Measurements from ENCODE around the gene ITGB2. TPM values are rescaled to one million over a fixed set of nuclear protein-coding genes. Genes with fewer than 3 reads are reported as not detected.
A peak's percentile ranks its signal among the peaks of the same experiment; 100 is the strongest.

The ITGB2 gene
- total RNA-seq, 1 donor from 2014 or later = 292 TPM

GRCh38 chr21:44845418-44846223 lies 75.1 kb downstream of the ITGB2 start:
- Mint-ChIP-seq H3K27ac (no peak overlapping the region), H3K4me3 (peak overlapping the region; percentile 65), H3K27me3 (ENCODE audit: insufficient read depth) (peaks cover 5% of the 10 kb centered on the region), H3K36me3 (ENCODE audit: low read depth) (peaks cover 9% of the 10 kb centered on the region), H3K9me3 (no peaks in the 10 kb centered on the region), H3K4me1 (ENCODE audit: low read depth) (peaks cover 10% of the 10 kb centered on the region)
- peak; percentile 65 for DNase-seq (ENCODE audit: low spot score)
- intact Hi-C loops (cut with micrococcal nuclease) = loop anchor here (1.0 to 2.0 kb wide), 3 partner anchors 27 to 45 kb away; partner anchors contain the start of genes SUMO3 and UBE2G2

DNA sequence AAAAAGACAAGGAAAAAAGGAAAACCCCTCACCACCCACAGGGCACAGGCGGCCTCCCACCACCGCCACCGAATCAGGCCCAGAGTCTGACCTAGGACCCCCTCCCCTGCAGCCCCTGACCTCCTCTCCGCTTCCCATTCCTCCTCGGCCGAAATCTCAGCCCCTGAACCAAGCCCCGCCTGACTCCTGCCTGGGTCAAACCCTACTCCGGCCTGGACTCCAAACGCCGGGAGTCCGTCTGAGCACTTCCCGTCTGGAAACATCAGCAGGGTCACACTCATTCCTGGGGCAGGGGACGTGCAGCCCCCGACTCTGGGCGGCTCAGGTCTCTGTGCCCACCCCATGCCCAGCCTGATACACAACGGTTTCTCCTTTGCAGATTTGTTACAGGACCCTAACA lies 76.4 kb downstream of the ITGB2 start:
- no peak overlapping the region for H3K27ac Mint-ChIP-seq
- peaks cover 10% of the 10 kb centered on the region for H3K4me1 Mint-ChIP-seq (ENCODE audit: low read depth)
- no peak overlapping the region for H3K4me3 Mint-ChIP-seq
- no peak for DNase-seq (ENCODE audit: low spot score)
- H3K27me3 Mint-ChIP-seq (ENCODE audit: insufficient read depth) = peaks cover 5% of the 10 kb centered on the region
- no peaks in the 10 kb centered on the region for H3K9me3 Mint-ChIP-seq
- intact Hi-C loops (cut with micrococcal nuclease) = no loop called here
- peaks cover 6% of the 10 kb centered on the region for H3K36me3 Mint-ChIP-seq (ENCODE audit: low read depth)

DNA sequence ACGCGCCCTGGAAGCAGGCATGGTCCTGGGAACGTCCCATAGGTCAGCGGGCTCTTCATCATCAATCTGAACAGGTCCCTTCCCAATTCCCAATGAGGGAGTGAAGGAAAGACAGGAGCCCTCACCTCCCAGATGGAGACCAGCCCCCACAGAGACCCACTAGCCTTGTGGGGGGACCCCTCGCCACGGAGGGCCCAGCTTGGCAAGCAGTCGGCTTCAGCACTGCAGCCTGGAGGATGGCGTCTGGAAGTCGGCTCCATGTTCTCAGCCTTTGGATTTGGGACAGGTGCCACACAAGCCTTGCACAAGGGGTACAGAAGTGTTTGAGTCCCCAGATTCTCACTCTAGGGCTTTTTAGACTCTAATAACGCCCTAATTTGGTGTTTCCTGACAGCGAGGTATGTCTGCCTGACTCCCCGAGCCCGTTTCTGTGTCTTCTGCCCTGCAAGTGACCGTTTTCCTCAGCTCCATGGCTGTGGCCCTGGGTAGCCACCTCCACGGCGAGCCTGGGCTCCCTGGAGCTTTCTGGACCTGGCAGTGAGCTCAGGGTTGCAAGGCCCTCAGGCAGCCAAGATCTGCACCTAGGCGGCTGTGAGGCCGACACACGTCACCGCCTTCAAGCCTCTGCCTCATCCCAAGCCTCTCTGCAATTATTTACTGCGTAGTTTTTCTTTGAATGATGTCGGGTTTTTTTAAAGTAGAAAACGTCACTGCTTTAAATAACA lies 77.8 kb downstream of the ITGB2 start:
- no peak for DNase-seq (ENCODE audit: low spot score)
- Mint-ChIP-seq H3K27me3 (ENCODE audit: insufficient read depth) (peaks cover 5% of the 10 kb centered on the region), H3K9me3 (no peaks in the 10 kb centered on the region), H3K27ac (no peak overlapping the region), H3K4me3 (no peak overlapping the region), H3K4me1 (ENCODE audit: low read depth) (peaks cover 10% of the 10 kb centered on the region), H3K36me3 (ENCODE audit: low read depth) (no peaks in the 10 kb centered on the region)
- intact Hi-C loops (cut with micrococcal nuclease) = no loop called here

DNA sequence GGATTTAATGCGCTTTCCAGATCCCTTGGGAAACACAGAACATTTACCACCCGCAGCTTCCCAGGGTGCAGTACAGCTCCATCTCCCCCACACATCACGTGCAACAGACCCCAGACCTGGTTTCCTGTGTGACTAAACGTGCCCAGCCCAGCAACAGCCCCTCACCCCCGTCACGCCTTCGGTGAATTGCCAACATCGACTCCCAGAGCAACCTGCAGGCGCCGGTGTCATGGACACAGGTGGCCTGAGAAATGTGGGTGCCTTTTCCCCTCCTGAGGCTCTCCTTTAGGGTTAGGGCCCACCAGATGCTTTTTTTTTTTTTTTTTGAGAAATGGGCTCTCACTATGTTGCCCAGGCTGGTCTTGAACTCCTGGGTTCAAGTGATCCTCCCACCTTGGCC lies 78.6 kb downstream of the ITGB2 start:
- Mint-ChIP-seq H3K27me3 (ENCODE audit: insufficient read depth) (peaks cover 5% of the 10 kb centered on the region), H3K4me3 (no peak overlapping the region), H3K4me1 (ENCODE audit: low read depth) (peaks cover 10% of the 10 kb centered on the region), H3K36me3 (ENCODE audit: low read depth) (no peaks in the 10 kb centered on the region), H3K27ac (no peak overlapping the region), H3K9me3 (no peaks in the 10 kb centered on the region)
- DNase-seq (ENCODE audit: low spot score) = no peak
- intact Hi-C loops (cut with micrococcal nuclease) = no loop called here

DNA sequence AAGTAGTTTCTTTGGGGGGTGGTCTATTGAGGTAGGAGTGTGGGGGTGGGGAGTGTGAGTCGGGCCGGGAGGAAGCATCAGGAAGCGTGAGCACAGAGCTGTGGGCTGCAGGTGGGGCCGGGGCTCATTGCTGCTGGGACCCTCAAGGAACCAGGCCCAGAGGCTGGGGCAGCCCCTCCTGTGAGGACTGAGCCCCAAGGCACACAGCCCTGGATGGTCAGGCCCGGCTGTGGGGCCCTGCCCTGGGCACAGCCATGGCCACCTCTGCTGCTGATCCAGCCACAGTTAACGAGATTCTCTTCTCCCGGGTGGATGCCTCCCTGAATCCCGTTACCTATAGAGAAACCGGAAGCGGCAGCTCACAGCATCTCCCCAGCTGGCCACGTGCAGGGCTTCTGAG lies 79.9 kb downstream of the ITGB2 start:
- Mint-ChIP-seq H3K9me3 (no peaks in the 10 kb centered on the region), H3K27me3 (ENCODE audit: insufficient read depth) (peaks cover 5% of the 10 kb centered on the region), H3K27ac (no peak overlapping the region), H3K4me1 (ENCODE audit: low read depth) (no peaks in the 10 kb centered on the region), H3K36me3 (ENCODE audit: low read depth) (no peaks in the 10 kb centered on the region), H3K4me3 (no peak overlapping the region)
- no peak for DNase-seq (ENCODE audit: low spot score)
- intact Hi-C loops (cut with micrococcal nuclease) = no loop called here

- Mint-ChIP-seq H3K36me3 (ENCODE audit: low read depth) (no peaks in the 10 kb centered on the region), H3K9me3 (no peaks in the 10 kb centered on the region), H3K4me3 (no peak overlapping the region), H3K27me3 (ENCODE audit: insufficient read depth) (peaks cover 5% of the 10 kb centered on the region), H3K4me1 (ENCODE audit: low read depth) (no peaks in the 10 kb centered on the region), H3K27ac (no peak overlapping the region)
- no peak for DNase-seq (ENCODE audit: low spot score)
- intact Hi-C loops (cut with micrococcal nuclease) = no loop called here
These were observed 81.7 kb downstream of the ITGB2 start for GRCh38 chr21:44838951-44839350.

- Mint-ChIP-seq H3K4me1 (ENCODE audit: low read depth) (no peaks in the 10 kb centered on the region), H3K36me3 (ENCODE audit: low read depth) (no peaks in the 10 kb centered on the region), H3K4me3 (no peak overlapping the region), H3K27ac (no peak overlapping the region), H3K9me3 (no peaks in the 10 kb centered on the region), H3K27me3 (ENCODE audit: insufficient read depth) (peaks cover 3% of the 10 kb centered on the region)
- intact Hi-C loops (cut with micrococcal nuclease) = no loop called here
- DNase-seq (ENCODE audit: low spot score) = no peak
These were observed 82.4 kb downstream of the ITGB2 start for GRCh38 chr21:44838039-44838895.

DNA sequence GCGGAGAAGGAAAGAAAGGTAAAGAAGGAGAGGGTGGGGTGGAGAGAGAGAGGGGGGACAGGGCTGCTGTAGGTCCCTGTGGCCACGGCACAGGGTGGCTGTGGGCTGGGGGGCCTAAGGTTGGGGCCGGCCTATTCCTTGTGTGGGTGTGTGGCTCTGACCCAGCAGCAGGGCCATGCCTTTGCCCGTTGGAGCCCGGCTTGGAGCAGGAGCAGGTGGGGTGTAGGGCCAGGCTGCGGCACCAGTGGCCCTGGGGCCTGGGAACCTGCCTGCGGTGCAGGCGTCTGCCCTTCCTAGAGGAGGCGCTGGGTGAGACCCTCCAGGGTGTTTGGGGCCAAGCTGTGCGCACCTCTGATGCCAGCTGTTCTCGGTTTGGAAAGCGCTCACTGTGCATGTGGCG lies 83.2 kb downstream of the ITGB2 start:
- Mint-ChIP-seq H3K4me3 (no peak overlapping the region), H3K36me3 (ENCODE audit: low read depth) (no peaks in the 10 kb centered on the region), H3K4me1 (ENCODE audit: low read depth) (no peaks in the 10 kb centered on the region), H3K27me3 (ENCODE audit: insufficient read depth) (peaks cover 1% of the 10 kb centered on the region), H3K27ac (no peak overlapping the region), H3K9me3 (no peaks in the 10 kb centered on the region)
- DNase-seq (ENCODE audit: low spot score) = no peak
- intact Hi-C loops (cut with micrococcal nuclease) = no loop called here

GRCh38 chr21:44836666-44837471 lies 83.8 kb downstream of the ITGB2 start:
- H3K27me3 Mint-ChIP-seq (ENCODE audit: insufficient read depth) = peaks cover 1% of the 10 kb centered on the region

GRCh38 chr21:44836349-44836665 lies 84.4 kb downstream of the ITGB2 start:
- H3K27me3 Mint-ChIP-seq (ENCODE audit: insufficient read depth) = peaks cover 1% of the 10 kb centered on the region
- DNase-seq (ENCODE audit: low spot score) = no peak
- no peak overlapping the region for H3K27ac Mint-ChIP-seq
- intact Hi-C loops (cut with micrococcal nuclease) = no loop called here
- H3K4me1 Mint-ChIP-seq (ENCODE audit: low read depth) = no peaks in the 10 kb centered on the region
- H3K36me3 Mint-ChIP-seq (ENCODE audit: low read depth) = no peaks in the 10 kb centered on the region
- no peaks in the 10 kb centered on the region for H3K9me3 Mint-ChIP-seq
- no peak overlapping the region for H3K4me3 Mint-ChIP-seq

More at GRCh38 chr21:44836666-44837471, 83.8 kb downstream of the ITGB2 start:
- Mint-ChIP-seq H3K36me3 (ENCODE audit: low read depth) (no peaks in the 10 kb centered on the region), H3K27ac (no peak overlapping the region), H3K4me3 (no peak overlapping the region), H3K9me3 (no peaks in the 10 kb centered on the region), H3K4me1 (ENCODE audit: low read depth) (no peaks in the 10 kb centered on the region)
- intact Hi-C loops (cut with micrococcal nuclease) = no loop called here
- DNase-seq (ENCODE audit: low spot score) = no peak
